ENCODE data around the gene FEM1B.

Gene FEM1B

DNA sequence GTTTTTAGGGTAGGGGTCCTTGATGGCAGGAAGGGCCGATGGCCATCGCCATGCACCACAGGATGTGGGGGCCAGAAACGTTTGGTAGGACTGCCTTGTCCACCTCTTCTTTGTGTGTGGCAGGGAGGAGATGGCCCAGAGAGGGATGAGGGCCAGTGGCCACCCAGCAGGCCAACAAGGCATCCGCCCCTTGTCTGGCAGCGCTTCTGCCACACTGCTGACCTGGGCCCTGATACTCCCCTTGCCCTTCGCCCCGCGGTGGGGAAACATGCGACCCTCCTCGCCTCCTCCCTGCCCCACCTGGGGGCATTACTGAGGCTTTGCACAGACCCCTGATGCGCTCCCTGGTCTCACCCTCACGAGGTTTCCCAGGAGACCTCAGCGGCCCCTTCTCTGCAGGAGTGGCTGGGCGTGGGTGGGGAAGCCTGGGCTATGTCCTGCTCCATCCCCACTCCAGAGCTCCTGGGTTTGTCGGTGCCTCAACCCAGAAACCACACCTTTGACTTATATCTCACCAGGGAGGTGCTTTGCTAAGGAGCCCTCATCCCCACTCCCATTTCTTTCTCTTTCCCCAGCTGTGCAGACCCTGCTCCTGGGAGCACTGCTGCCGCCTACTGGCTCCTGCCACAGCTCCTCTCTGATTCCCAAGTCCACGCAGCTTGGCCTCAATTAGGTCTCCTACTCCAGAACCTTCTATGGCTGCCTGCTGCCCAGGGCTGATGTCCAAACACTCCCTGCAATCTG is 38.7 kb downstream of the FEM1B start:
- H3K4me3 ChIP-seq (ENCODE audit: low read depth, low read length): no peak overlapping the region
- TF ChIP-seq, protein P1, sequence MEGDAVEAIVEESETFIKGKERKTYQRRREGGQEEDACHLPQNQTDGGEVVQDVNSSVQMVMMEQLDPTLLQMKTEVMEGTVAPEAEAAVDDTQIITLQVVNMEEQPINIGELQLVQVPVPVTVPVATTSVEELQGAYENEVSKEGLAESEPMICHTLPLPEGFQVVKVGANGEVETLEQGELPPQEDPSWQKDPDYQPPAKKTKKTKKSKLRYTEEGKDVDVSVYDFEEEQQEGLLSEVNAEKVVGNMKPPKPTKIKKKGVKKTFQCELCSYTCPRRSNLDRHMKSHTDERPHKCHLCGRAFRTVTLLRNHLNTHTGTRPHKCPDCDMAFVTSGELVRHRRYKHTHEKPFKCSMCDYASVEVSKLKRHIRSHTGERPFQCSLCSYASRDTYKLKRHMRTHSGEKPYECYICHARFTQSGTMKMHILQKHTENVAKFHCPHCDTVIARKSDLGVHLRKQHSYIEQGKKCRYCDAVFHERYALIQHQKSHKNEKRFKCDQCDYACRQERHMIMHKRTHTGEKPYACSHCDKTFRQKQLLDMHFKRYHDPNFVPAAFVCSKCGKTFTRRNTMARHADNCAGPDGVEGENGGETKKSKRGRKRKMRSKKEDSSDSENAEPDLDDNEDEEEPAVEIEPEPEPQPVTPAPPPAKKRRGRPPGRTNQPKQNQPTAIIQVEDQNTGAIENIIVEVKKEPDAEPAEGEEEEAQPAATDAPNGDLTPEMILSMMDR (conservative IDR thresholded peaks at IDR 0.05; ENCODE audit: low read depth, low read length): peak; percentile 84
- peak; percentile 63 for DNase-seq (ENCODE audit: low read depth)

DNA sequence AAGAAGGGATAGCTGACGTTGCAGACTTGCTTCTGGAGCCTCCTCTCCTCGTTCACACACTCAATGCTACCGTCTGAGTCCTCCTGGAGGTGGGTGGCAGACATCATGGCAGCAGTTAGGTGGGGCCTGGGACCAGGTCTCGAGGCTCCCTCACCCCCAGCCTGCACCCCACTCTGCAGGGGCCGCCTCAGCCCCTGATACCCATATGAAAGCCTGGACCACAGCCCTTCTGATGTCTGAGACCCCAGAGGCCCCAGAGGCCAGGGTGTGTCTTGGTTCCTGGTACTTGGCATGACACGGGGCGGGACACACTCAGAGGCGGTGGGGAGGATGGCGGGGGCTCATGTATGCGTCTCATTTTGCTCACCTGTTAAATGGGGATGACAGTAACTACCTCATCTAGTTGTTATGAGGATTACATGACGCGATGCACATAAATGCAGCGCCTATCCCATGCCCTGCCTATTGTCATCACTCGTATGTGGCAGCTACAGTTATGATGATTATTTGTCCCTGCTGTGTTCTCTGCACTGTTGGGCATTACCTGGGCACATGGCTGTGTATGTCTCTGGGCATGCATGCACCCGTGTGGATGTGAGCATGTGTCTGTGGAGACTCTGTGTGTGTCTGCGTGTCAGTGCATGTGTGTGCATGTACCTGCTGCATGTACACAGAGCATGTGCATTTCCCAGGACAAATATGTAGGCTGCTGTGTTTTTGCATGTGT is 39.9 kb downstream of the FEM1B start:
- no peak overlapping the region for H3K4me3 ChIP-seq (ENCODE audit: low read depth, low read length)
- TF ChIP-seq, protein P1 (conservative IDR thresholded peaks at IDR 0.05; ENCODE audit: low read depth, low read length): no peak
- DNase-seq (ENCODE audit: low read depth): no peak

DNA sequence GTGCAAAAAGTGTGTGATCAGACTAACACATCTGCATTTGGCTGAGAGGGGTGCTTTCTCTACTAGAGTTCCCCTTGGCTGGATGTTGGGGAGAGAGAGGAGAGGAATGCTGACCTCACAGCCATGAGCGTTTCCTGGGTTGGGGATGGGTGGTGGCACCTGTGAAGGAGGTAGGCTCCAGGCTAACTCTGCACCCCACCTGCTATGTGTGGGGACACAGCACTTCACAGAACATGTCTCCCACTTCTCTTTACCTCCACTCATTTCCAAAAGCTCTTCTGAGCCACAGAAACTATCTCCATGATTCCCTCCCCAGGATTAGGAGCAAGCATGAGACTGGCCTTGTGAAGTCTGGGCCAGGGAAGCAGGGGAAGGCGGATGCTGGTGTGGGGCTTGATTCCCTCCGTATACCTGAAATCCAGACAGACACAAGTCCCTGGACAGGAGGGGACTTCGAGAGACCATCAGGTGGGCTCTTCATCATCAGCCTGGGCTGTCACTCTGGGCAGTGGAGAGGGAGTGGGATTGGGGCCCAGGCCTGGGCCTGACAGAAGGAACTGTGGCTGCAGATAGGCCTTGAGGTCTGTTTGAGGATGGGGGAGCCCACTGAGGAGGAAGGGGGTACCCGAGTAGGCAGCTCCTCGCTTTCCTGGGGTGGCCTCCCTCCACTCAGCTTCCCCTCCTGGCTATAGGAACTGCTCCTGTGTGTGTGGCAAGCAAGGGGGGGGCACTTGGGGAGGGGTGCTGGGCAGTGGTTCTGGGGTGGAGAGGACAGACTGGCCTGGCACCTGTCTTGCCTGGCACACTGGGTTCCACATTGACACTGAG is 40.7 kb downstream of the FEM1B start:
- TF ChIP-seq, protein P1 (conservative IDR thresholded peaks at IDR 0.05; ENCODE audit: low read depth, low read length): no peak
- no peak for DNase-seq (ENCODE audit: low read depth)

DNA sequence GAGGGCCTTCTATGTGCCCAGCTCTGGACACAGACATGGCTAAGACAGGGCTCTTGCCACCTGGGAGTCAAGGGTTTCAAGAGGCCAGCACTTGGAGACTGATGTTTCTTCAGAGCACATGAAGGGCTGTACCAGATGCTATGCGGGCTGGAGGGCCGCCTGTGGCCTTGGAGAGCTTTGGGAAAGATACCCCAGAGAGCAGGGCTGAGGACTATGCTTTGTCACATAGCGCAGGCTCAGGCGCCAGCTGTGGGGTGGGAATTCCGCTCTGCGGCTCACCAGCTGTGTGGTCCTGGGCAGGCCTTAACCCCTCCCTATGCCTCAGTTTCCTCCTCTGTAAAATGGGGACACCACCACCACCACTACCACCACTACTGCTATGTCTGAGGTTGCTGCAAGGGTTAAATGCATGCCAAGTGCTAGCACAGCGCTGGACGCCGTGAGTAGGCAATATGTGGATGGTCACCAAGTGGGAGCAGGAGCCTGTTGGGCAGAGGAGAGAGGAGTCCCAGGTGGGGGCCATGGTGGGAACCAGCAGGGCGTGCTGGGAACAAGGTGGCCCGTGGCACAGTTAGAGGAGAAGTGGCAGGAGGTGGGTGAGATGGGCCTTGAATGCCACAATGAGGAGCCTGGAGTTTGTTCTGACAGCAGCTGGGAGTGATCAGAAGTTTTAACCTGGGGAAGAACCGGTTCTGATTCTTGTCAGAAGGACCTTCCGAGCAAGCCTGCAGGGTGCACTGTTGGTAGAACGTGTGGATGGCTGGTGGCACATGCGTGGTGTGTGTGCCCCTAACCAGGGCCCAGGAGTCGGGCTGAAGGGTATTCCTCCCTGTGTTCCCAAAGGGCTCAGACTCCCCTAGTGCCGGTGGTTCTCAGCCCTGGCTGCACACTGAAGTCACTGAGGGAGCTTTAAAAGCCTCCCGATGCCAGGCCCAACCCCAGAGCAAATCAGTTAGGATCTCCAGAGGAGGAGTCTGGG is 41.7 kb downstream of the FEM1B start:
- TF ChIP-seq, protein P1 (conservative IDR thresholded peaks at IDR 0.05; ENCODE audit: low read depth, low read length): no peak
- no peak overlapping the region for H3K4me3 ChIP-seq (ENCODE audit: low read depth, low read length)
- DNase-seq (ENCODE audit: low read depth): no peak

More for the DNA sequence above, 40.7 kb downstream of the FEM1B start:
- H3K4me3 ChIP-seq (ENCODE audit: low read depth, low read length): no peak overlapping the region

DNA sequence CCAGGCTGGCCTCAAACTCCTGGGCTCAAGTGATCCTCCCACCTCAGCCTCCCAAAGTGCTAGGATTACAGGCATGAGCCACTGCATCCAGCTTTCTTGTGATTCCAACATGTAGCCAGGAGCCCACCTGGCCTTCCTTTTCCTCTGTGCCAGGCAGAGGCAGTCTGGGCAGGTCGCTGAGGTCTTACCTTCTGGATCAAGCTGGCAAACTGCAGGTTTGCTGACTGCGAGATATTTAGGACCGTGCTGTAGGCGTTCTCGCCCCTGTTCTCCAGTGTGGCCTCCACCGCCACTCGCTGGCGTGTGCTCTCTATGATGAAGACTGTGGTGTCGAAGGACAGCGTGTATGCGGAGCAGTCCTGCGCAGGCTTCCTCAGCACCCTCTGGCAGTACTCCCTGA is 42.5 kb downstream of the FEM1B start:
- TF ChIP-seq, protein P1 (conservative IDR thresholded peaks at IDR 0.05; ENCODE audit: low read depth, low read length): no peak
- H3K4me3 ChIP-seq (ENCODE audit: low read depth, low read length): no peak overlapping the region
- DNase-seq (ENCODE audit: low read depth): no peak

DNA sequence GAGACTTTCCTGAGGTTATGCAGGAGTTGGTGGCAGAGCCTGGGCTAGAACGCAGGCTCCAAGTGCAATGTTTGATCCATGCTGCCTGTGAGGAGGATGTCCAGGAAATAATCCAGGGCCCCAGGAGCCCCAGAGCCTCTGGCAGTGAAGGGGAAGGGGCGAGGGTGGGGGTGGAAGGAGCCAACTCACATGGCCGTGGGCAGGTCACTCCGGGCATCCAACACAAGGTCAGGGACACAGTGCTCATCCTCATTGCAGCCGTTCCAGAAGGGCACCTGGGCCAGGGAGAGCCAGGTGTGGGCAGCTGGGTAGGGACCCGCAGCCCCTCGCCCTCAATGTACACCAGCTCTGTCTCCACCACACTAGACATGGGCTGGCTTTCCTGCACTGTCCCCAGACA is 43.7 kb downstream of the FEM1B start:
- no peak for DNase-seq (ENCODE audit: low read depth)
- H3K4me3 ChIP-seq (ENCODE audit: low read depth, low read length): no peak overlapping the region
- TF ChIP-seq, protein P1 (conservative IDR thresholded peaks at IDR 0.05; ENCODE audit: low read depth, low read length): no peak

Measured in choroid plexus epithelial cell (primary cell).